Measurements from ENCODE around the gene CFAP61.

CFAP61 gene

DNA sequence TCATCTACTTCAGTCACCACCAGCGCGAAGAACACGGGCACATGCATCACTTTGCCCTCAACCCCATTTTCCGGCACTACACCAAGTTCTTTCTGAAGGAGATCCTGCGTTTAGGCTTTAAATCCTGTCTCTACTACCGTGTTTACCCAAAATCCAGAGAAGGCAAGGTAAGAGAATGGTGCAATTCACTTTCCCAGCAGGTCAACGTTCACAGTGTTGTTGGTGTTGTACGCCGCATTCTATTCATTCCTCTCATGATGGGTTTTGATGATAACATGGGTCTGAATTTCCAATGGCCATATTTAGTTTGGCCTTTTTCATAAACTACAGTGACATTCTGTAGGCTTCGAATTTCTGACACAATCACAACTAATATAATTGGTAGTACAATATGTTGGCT, 144.3 kb downstream of the CFAP61 start:
- H3K27ac ChIP-seq: no peak overlapping the region
- TF ChIP-seq, protein P1, sequence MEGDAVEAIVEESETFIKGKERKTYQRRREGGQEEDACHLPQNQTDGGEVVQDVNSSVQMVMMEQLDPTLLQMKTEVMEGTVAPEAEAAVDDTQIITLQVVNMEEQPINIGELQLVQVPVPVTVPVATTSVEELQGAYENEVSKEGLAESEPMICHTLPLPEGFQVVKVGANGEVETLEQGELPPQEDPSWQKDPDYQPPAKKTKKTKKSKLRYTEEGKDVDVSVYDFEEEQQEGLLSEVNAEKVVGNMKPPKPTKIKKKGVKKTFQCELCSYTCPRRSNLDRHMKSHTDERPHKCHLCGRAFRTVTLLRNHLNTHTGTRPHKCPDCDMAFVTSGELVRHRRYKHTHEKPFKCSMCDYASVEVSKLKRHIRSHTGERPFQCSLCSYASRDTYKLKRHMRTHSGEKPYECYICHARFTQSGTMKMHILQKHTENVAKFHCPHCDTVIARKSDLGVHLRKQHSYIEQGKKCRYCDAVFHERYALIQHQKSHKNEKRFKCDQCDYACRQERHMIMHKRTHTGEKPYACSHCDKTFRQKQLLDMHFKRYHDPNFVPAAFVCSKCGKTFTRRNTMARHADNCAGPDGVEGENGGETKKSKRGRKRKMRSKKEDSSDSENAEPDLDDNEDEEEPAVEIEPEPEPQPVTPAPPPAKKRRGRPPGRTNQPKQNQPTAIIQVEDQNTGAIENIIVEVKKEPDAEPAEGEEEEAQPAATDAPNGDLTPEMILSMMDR (conservative IDR thresholded peaks at IDR 0.05): no peak
- no peak for TF ChIP-seq ZFX (IDR thresholded peaks at IDR 0.05)

DNA sequence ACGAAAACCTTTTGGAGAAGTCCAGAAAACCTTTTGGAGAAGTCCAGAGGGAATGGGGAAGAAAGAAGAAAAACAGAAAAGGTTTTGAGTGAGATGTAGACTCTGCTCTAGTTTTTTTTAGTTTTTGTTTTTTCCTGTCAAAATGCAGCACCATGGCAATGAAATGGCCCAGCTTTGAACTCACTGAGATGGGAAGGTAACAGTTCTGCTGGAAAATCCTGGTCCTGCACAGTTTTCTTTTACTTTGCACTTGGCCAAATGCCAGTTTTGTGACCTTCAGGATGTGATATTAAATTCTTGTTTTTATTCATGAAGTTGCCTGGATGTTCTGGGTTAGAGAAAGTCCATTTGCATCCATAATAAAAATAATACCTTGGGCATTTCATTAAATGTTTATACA, 145.7 kb downstream of the CFAP61 start:
- no peak overlapping the region for H3K27ac ChIP-seq
- TF ChIP-seq, protein P1 (conservative IDR thresholded peaks at IDR 0.05): no peak
- no peak for TF ChIP-seq ZFX (IDR thresholded peaks at IDR 0.05)

DNA sequence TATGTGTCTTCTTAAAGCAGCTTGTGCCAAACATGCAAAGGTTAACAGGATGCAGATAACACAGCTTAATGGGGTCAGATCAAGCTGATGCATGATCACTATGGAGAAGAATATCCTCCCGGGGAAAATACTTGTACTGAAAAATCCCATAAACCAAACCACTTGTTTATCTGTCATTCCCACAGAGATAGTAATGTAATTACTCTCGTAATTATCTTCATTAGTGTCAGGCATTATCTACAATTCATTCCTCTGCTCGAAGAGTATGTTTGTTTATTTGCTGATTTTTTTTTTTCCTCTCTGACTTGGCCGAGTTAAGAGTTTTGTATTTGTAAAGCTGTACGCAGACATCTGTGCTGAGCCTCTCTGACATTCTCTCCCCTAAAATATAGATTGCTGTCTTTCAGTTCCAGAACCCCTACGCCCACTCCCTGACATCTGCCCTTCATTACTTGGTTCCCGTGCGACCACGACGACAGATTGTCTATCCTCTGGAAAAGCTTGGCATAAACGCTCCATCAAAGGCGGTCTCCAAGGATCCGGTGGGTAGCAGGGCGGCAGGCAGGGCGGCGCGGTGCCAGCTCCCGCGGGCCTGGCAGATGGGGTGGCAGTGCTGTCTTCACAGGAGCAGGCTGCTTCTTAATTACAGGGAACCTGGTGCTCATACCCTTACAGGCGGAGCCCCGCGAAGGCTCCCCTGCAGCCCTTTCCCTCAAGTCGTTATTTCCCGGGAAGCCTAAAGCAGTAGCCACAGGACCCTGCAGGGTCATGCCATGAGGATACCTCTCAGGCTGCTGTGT, 147.2 kb downstream of the CFAP61 start:
- no peak overlapping the region for H3K27ac ChIP-seq
- no peak for TF ChIP-seq ZFX (IDR thresholded peaks at IDR 0.05)
- TF ChIP-seq, protein P1 (conservative IDR thresholded peaks at IDR 0.05): no peak

DNA sequence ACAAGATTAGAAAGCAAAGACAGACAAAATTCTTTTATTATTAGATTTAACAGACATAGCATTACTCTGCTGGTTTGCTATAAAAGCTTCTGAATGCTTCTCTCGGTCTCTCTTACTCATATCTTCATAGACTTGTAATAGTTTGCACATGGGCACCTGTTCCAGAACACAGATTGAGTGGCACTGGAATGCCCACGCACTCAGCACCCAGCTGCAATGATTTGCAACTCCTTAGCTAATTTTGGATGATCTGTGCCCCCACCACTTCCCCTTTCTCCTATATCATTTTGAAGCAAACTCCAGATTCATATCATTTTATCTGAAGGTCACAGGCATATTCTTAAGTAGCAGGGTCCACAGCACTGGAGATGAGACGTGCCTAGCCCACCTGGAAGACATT, 148.8 kb downstream of the CFAP61 start:
- no peak for TF ChIP-seq ZFX (IDR thresholded peaks at IDR 0.05)
- TF ChIP-seq, protein P1 (conservative IDR thresholded peaks at IDR 0.05): no peak
- no peak overlapping the region for H3K27ac ChIP-seq

DNA sequence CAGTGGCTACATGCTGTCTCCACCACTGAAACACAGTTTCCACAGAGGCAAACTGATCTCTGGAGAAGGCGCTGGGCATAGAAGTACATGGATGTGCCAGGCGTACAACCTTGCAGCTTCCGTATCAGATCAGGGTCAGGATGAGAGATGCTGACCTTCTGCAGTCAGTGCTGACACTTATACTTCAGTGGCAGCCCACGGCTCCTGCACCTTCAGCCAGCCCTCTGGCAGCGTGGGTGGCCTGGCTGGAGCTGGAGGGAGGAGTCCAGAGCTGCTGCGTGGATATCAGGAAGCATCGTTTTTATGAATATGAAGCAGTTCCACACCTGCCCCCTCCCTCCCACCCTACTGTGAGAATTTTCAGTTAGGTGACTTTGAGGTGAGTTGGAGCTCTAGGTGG, 149.3 kb downstream of the CFAP61 start:
- TF ChIP-seq, protein P1 (conservative IDR thresholded peaks at IDR 0.05): no peak
- no peak for TF ChIP-seq ZFX (IDR thresholded peaks at IDR 0.05)

DNA sequence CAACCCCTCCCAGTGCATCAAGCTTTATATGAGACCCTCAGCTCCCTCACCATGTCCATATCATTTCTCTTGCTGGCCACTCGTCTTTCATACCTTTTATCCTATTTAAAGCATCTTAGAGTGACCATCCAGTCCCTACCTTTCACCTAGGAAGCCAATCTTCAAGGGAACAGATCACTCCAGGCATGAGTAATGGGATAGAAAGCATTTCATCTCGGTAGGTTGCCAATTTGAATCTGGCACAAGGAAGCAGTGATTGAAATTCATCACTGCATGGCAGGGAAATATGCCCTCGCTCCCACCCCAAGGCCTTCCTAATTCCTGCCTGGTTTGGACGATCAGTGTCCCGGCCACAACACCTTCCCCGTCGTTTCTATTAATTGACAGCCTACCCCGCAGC, 150.4 kb downstream of the CFAP61 start:
- no peak for TF ChIP-seq ZFX (IDR thresholded peaks at IDR 0.05)
- TF ChIP-seq, protein P1 (conservative IDR thresholded peaks at IDR 0.05): no peak

More for the DNA sequence above, 149.3 kb downstream of the CFAP61 start:
- no peak overlapping the region for H3K27ac ChIP-seq

DNA sequence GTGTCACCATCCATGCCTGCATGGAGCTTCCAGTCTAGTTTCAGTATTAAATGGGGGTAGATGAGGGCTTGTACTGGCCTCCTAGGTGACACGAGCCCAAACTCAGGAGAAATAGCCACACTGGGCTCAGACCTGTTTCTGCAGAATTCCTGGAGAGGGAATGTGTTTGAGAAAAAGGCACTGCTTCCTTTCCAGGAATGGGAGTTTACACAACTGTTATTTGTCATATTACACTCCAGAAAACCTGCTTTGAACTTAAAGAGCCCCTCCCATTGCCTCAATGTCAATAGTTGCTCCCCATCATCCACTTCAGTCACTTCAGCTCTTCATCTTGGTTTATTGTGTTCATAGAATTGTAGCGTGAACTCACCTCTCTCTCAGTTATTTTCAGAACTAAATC, 151.5 kb downstream of the CFAP61 start:
- TF ChIP-seq ZFX (IDR thresholded peaks at IDR 0.05): no peak
- TF ChIP-seq, protein P1 (conservative IDR thresholded peaks at IDR 0.05): no peak
- no peak overlapping the region for H3K27ac ChIP-seq

More for the DNA sequence above, 150.4 kb downstream of the CFAP61 start:
- H3K27ac ChIP-seq: no peak overlapping the region

Measured in C4-2B (cell line).